ENCODE measurements around the gene SLC38A6. TPM values are rescaled to one million over a fixed set of nuclear protein-coding genes. Genes with fewer than 3 reads are reported as not detected.

SLC38A6 gene
- total RNA-seq, 1 donor from 2014 or later = 4.1 TPM

DNA sequence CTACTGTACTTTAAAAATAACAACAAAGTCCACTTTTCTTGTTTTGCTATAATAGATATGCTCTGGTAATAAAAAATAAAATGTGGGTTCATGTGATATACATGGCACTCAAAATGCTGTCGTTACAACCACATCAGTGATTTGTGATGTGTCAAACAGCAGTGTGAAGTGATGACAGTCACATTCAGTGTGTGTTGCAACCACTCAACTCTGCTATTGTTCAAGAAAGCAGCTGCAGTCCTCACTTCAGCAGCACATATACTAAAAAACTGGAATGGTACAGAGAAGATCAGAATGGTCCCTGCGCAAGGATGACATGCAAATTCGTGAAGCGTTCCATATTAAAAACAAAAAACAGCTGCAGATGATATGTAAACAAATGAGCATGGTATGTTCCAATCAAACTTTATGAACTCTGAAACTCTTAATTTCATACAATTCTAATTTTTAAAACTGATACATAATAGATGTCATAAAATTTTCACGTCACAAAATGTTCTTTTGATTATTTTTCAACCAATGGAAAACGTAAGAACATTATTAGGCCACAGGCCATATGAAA, 6.9 kb upstream of the SLC38A6 start:
- DNase-seq (ENCODE audit: low spot score) = no peak
- intact Hi-C loops (cut with DNase I) = no loop called here

DNA sequence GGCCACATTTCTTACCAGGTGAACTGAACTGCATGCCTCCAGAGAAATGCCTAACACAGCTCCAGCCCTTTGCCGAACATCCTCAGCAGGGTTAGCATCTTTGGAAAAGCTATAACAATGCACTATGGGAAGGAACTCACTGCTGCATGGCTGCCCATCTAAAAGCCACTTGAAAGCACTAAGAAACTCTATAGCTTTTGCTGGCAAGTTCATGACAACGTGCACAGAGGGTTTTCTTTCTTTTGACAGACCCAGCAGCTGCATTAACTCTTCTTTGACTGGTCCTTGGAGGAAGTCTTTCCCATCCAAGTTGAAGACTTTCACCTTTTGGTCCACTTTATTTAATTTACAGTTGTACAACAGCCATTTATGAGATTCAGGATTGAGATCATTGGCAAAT, 5.5 kb upstream of the SLC38A6 start:
- intact Hi-C loops (cut with DNase I) = no loop called here
- no peak for DNase-seq (ENCODE audit: low spot score)

DNA sequence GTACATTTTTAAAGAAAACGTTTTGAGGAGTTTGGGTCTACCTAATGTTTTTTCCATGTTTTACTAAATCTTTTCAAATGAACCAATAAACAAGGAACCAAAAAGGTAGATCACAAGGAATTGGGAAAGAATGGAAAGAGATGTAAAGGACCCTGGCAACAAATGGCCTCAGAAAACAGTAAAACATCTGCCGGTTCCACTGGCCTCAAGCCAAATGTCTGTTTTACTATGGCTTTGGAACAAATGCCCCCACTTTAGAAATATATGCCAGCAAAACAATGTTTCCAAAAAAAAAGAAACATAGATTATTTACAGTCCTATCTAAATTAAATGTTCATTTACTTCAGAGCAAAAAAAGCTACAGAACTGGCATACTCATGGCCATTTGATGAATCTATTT, 3.2 kb upstream of the SLC38A6 start:
- intact Hi-C loops (cut with DNase I) = no loop called here
- DNase-seq (ENCODE audit: low spot score) = no peak

DNA sequence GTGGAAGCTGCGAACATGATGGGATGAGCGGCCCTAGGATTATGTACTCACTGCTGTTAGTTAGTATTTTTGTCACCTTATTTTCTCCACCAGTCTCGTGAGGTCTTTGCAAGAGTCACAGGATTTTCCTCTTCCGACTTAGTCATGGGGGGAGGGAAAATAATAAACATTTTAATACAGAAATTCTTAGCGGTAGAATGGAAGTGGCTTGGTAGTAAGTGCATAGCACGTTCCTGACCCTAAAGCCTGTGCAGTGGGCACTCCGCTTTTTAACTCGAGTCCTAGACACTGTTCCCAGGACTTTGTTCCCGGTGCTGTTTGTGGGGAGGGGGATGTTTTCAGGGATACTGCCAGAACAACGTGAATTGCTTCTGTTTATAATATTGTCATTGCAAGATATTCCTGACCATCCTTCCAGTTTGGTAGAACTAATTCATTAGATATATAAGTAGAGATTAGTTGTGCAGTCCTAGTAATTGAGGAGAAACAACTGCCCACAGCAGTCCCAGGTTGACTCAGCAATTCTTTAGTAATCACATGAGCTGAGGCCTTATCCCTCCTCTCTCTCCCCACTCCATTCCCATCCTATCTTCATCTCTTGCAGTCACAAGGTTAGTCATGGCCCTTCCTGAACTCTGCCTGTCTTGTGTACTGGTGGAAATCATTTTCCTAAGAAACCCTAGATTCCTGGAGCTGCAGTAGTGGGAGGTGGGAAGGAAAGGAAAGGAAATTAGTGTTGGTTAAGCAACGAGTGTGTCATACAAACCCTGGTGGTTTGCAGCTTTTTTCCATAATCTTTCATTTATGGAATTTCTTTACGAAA, 799 bp downstream of the SLC38A6 start:
- DNase-seq (ENCODE audit: low spot score) = no peak
- intact Hi-C loops (cut with DNase I) = loop anchor here (5.0 kb wide), 1 partner anchor 260 kb away; the partner anchor contains the start of gene SIX4

DNA sequence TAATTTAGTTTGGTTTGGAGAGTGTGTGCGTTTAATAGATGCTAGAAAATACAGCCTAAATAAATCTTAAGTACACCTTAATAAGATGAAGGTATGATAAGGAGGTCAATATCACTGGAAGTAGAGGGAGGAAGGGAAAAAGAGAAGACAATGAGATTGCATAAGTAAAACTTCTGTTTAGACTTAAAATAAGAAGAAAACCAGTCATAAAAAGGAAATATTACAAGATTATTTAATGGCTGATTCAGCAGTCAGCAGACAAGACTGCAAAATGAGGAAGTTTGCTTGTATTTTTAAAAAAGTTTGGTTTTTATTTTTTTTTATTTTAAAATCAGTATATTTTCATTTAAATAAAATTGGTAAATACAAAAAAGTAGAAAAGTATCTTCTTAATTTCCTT, 3.2 kb downstream of the SLC38A6 start:
- intact Hi-C loops (cut with DNase I) = loop anchor here (5.0 kb wide), 1 partner anchor 262 kb away; the partner anchor contains the start of gene SIX4
- no peak for DNase-seq (ENCODE audit: low spot score)

DNA sequence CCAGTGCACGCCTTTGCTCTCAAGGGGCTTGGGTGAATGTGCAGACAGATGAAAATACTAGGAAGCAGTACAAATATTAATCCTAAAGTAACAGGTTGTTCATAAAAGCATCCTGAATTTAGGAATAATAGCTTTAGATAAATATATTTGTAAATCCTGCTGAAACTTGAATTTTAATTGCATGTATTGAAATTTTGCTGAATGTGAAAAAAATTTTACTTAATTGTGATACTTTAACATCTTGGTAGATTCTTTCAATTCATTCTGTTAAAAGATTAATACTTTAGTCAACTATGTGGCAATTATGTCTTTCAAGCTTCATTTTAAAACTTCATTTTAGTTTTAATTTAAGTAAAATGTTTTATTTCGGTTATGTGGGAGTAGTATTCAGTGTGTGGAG, 5.5 kb downstream of the SLC38A6 start:
- DNase-seq (ENCODE audit: low spot score) = no peak
- intact Hi-C loops (cut with DNase I) = no loop called here

DNA sequence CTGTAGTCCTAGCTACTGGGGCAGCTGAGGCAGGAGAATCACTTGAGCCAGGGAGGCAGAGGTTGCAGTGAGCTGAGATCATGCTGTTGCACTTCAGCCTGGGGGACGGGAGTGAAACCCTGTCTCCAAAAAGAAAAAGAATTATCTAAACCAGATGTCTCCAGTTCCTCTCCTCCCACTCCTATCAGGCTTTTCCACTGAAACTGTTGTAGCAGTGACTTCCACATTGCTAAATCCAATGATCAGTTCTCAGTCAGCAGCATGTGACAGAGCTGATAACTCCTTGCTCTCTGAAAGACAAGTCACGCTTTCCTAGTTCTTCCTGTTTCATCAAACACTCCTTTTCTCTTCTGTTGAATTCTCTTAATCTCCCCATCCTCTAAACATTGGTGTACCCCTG, 8.6 kb downstream of the SLC38A6 start:
- intact Hi-C loops (cut with DNase I) = no loop called here
- DNase-seq (ENCODE audit: low spot score) = no peak

DNA sequence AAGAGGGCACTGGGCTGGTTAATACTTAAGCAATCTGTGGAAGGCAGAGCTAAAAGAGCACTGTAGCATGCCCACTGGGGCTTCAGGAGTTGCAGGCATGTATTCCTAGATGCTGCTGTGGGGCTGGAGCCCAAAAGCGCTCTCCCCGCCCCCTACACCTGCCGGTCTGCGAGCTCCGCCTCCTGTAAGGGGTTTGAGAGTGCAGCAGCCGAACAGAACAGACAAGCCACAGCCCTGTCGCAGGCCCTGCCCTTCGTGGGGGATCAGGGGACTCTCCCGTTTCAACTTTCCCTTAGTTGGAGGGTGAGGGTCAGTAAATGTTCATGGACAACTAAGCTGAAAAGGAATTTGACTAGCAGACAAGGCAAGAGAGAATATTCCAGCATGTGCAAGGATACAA, 17.6 kb downstream of the SLC38A6 start:
- no peak for DNase-seq (ENCODE audit: low spot score)
- intact Hi-C loops (cut with DNase I) = no loop called here

DNA sequence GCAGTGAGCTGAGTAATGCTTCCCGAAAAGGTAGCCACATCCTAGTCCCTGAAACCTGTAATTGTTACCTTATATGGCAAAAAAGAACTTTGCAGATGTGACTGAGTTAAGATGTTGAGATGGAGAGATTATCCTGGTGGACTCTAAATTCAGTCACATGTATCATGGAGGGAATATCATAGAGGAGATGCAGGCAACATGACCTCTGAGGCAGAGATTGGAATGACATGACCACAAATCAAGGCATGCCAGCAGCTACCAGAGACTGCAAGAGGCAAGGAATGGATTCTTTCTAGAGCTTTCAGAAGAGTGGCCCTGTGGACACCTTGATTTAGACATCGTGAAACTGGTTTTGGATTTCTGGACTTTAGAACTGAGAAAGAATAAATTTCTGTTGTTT, 18.5 kb downstream of the SLC38A6 start:
- intact Hi-C loops (cut with DNase I) = no loop called here
- no peak for DNase-seq (ENCODE audit: low spot score)

DNA sequence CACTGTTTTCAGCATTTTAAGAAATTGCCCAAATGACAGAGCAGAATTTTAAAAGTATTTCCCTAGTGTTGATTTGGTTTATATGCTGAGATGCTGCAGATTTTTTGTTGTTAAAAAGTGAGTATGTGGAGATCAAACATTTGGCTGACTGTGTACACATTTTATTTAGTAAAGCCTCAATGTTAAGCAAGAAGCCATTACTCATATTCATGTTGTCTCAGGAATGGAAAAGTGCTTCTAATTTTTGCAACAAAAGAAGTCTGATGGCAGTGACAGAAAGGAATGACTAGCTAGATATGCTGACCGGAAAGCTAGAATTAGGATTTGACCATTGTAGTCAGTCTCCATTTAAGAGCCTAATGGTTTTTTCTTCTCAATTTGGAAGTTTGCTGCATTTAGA, 22.5 kb downstream of the SLC38A6 start:
- intact Hi-C loops (cut with DNase I) = no loop called here
- no peak for DNase-seq (ENCODE audit: low spot score)

DNA sequence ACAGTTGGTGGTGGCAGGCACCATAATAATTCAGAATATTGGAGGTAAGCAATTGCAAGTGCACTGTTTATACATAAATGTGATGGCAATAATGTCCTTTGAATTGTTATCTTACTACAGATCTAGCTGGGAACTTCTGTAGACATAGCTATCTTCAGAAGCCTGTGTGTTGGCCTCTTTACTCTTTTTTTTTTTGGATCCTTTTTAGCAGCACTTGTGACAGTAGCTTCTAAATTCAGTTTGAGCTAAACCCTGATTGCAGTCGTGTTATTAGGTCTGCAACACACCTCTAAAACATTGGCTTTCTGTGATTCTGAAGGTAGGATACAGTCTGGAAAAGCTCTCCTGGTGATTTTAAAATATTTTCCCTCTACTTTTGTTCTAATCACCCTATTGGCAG, 38.5 kb downstream of the SLC38A6 start:
- intact Hi-C loops (cut with DNase I) = no loop called here
- no peak for DNase-seq (ENCODE audit: low spot score)

DNA sequence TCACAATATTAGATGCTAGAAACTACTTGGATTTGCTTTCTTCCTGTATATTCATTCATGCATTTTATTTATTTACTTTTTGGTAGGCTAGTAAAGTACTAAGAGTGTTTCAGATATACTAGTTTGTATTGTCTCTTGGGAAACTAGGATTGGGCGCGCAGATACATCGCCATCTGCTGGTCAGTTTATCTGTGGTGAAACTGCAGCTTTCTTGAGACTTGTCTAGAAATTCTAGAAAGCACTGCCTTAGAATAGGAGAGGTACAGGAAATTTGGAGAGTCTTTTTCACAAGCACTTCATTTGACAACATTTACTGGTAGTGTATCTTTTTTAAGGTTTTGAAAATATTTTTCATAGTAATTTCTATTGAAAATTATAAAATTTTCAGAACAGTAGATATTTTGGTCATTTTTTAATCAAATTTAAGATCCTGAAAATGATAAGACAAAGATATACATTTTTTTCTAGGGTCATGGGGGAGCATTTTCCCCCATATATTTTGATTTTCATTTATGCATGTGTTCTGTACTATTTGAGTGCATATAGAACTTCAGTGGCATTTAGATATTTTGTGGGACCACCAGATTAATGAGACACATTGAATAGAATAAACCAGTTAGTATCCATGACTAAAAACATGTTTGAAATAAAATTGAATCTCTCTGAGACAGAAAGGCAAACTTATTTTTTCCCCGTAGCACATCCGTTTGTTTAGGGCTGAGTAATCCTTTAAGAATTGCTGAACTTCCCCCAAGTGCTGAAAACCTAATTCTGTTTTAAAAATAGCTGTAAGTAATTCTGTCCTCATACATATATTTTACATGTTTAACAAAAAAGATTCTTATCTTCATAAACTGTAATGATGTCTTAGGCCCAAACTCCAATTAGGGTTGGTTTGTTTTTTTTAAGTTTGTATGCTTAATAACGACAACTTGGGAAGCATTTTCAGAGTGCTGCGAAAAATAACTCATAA, 44.5 kb downstream of the SLC38A6 start:
- DNase-seq (ENCODE audit: low spot score) = no peak
- intact Hi-C loops (cut with DNase I) = loop anchor here (1.0 to 10.0 kb wide), 2 partner anchors 301 to 400 kb away; partner anchors contain the start of gene SIX4

DNA sequence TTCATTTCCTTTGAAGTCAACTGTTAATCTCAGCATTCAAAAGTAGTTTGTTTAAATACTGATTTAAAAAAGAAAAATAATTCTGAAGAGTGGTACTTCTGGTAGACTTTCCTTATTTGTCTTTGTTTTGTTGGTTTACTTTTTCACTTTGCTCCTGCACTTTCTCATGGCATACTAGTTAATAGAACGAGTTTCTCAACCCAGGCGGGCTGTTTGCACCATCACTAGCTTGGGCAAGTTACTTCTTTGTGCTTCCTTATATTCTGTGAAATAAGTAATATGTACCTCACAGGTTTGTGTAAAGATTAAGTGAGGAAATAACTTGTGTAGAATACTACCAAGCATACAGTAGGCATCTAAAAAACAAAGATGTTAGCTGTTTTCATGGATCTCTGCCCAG, 45.5 kb downstream of the SLC38A6 start:
- intact Hi-C loops (cut with DNase I) = loop anchor here (10.0 kb wide), 1 partner anchor 302 kb away; the partner anchor contains the start of gene SIX4
- DNase-seq (ENCODE audit: low spot score) = no peak

DNA sequence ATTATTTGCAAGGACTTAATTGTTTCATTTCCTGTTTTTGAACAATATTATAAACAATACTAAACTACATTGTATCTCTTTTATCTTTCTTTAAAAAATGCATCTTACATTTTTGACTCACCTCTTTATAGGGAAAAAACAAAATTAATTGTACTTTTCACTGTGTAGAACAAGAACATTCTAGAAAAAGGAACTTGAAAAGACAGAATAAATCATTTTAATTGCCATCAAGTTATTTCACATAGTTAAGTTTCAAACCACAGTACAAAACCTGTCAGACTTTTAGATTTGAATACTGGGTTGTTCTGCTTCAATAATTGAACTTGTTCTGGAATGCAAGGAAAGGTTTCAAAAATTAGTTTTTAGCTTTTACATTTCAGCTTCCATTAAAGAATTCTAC, 50.0 kb downstream of the SLC38A6 start:
- DNase-seq (ENCODE audit: low spot score) = no peak
- intact Hi-C loops (cut with DNase I) = no loop called here

DNA sequence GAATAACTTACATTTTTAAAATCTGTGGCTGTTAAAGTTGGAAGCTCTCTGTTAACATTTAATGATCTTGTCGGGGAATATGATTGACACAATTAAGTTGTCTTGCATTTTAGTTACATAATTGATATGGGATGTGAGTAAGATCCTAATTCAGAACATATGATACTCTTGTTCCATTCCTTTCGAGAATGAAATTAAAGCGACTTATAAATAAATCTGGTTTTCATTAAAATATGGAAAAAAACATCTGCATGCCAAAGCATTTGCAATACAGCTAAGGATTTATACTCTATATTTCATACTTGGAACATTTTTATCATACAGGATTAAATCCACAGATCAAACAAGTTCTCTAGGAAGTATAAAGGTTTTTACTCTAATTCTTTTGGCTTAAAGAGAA, 52.0 kb downstream of the SLC38A6 start:
- no peak for DNase-seq (ENCODE audit: low spot score)
- intact Hi-C loops (cut with DNase I) = no loop called here

DNA sequence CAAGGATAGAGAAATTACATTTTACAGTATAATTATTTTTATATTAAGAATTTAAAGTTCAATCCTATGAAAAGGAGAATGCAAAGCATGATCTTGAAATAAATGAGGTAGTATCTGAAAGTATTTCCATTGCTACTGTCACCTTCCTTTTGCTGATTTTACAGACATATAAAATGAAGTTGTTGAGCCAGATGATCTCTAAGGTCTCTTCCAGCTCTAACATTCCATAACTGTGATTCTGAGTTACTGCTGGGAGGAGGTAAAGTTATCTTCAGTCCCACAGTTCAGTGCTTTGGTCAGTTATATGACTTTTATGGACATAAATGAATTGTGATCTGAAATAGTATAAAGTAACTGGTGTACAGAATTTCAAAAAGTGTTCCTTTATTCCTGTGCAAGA, 52.8 kb downstream of the SLC38A6 start:
- no peak for DNase-seq (ENCODE audit: low spot score)
- intact Hi-C loops (cut with DNase I) = no loop called here

DNA sequence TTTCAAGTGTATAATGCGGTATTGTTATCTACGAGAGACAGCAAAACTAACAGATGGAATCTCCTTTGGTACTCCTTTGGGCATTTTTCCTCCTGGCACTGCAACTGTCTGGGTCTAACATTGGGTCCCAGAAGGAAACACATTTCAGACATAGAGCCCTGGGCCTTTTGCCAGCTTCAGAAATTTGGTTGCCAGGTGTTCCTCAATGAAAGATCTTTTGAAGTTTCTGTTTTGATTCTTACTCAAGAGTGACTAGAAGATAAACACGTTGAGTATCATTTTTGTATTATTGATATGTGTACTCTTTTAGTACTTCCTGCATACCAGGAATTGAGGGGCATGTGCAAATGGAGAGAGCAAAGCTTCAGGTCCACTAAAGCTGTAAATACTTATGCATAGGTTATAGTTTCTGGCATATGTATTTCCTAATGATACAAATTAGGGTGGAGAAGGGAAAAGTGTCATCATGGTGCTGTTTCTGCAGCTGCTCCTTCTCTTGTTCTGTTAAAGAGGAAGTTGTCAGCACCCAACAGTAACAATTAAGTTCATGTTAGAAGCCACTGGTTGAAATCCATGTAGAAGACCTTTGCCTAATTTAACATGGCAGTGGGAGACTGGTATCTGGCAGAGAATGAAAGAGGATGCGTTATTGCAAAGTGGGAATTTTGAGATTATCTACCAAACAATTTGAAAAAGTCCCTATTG, 53.5 kb downstream of the SLC38A6 start:
- intact Hi-C loops (cut with DNase I) = no loop called here
- no peak for DNase-seq (ENCODE audit: low spot score)

DNA sequence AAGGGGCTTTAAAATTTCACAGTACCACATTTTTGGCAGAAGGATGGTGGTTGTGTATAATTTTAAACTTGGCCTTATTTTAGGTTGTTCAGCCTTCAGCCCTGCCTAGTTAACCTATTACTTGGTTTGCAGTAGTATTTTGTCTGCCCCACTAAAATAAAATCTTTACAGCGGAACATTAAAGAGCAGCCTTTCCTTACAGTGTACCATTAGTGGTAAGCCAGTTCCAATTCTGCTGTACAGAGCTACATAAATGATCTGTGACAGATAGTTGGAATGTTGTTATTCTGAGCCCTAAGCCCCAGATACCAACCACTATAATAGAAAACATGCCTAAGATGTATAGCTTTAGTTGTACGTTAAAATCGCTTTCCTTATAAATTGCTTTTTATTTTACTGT, 56.2 kb downstream of the SLC38A6 start:
- intact Hi-C loops (cut with DNase I) = no loop called here
- no peak for DNase-seq (ENCODE audit: low spot score)

DNA sequence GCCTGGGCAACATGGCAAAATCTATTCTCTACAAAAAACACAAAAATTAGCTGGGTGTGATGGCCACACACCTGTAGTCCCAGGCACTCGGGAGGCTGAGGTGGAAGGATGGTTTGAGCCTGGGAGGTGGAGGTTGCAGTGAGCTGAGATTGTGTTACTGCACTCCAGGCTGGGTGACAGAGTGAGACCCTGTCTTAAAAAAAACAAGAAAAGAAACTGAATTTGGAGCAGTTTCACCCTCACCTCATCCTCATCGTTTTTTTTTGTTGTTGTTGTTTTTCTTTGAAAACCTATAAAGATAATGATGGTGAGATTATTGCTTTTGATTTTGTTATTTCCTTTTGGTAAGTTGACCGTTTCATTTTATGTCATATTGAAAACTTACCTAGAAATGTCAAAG, 60.7 kb downstream of the SLC38A6 start:
- intact Hi-C loops (cut with DNase I) = no loop called here
- no peak for DNase-seq (ENCODE audit: low spot score)

DNA sequence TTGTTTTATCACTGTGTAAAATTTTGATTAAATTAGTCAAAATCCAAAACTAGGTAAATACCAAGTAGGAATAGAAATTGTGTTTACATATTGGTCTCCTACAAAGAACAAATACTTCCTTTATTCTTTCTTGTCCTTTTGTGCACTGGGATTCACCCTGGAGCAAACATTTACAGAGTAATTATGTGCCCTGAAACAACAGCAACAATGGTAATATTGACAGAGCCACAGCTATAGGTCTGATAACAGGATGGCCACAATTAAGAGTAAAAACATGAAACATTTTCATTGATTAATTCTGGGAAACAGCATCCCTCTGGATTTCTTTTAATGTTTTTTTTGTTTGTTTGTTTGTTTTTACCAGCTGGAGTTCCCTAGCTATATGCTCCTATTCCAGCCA, 61.2 kb downstream of the SLC38A6 start:
- intact Hi-C loops (cut with DNase I) = no loop called here
- DNase-seq (ENCODE audit: low spot score) = no peak
